SK-N-SH treated with all-trans-retinoic acid at 6 μM for 48 hours (cell line): ENCODE data around the gene FNDC3A.

Experiments used
- ATAC-seq: fragments of 200-7000 bp; cut with Tn5 transposase; 3 replicates; pipeline ENCODE4 v1.9.1; 2020; ENCODE audit warnings: mild to moderate bottlenecking, moderate library complexity
- ARNTL ChIP-seq: fragments of 450-650 bp; formaldehyde crosslinking; IDR thresholded peaks from 2 replicates; pipeline ENCODE4 v1.5.0; 2020; ENCODE audit warnings: low read depth, mild to moderate bottlenecking, moderate library complexity, borderline replicate concordance
- BACH2 ChIP-seq: fragments of 250-450 bp; sonication (Bioruptor Pico); IDR thresholded peaks from 2 replicates; pipeline ENCODE4 v1.9.0; 2021; ENCODE audit warnings: mild to moderate bottlenecking, borderline replicate concordance
- CSDC2 ChIP-seq: fragments of 250-450 bp; sonication (Bioruptor Pico); IDR thresholded peaks from 2 replicates; pipeline ENCODE4 v1.5.0; 2020; ENCODE audit warnings: mild to moderate bottlenecking, moderate library complexity
- CSRNP3 ChIP-seq: fragments of 250-450 bp; sonication (Bioruptor Pico); IDR thresholded peaks from 2 replicates; pipeline ENCODE4 v1.5.1; 2021; ENCODE audit warnings: mild to moderate bottlenecking, moderate library complexity
- ESRRG ChIP-seq: fragments of 250-450 bp; sonication (Bioruptor Pico); IDR thresholded peaks from 2 replicates; pipeline ENCODE4 v1.6.1; 2021; ENCODE audit warnings: mild to moderate bottlenecking
- GLIS3 ChIP-seq: fragments of 250-450 bp; sonication (Bioruptor Pico); IDR thresholded peaks from 2 replicates; pipeline ENCODE4 v1.5.0; 2020; ENCODE audit warnings: mild to moderate bottlenecking, moderate library complexity
- ISL1 ChIP-seq: fragments of 250-450 bp; sonication (Bioruptor Pico); IDR thresholded peaks from 2 replicates; pipeline ENCODE4 v2.1.2; 2022; ENCODE audit warnings: mild to moderate bottlenecking, moderate library complexity
- OSR1 ChIP-seq: fragments of 250-450 bp; sonication (Bioruptor Pico); IDR thresholded peaks from 2 replicates; pipeline ENCODE4 v1.8.0; 2022; ENCODE audit warnings: moderate library complexity, mild to moderate bottlenecking, inconsistent platforms
- PATZ1 ChIP-seq: fragments of 250-450 bp; sonication (Bioruptor Pico); IDR thresholded peaks from 2 replicates; pipeline ENCODE4 v1.8.0; 2020; ENCODE audit warnings: mild to moderate bottlenecking, moderate library complexity, borderline replicate concordance
- POU6F1 ChIP-seq: fragments of 250-450 bp; sonication (Bioruptor Pico); IDR thresholded peaks from 2 replicates; pipeline ENCODE4 v1.8.0; 2021; ENCODE audit warnings: low read depth, mild to moderate bottlenecking, moderate library complexity, borderline replicate concordance
- PPARA ChIP-seq: fragments of 250-450 bp; sonication (Bioruptor Pico); IDR thresholded peaks from 2 replicates; pipeline ENCODE4 v1.5.0; 2020; ENCODE audit warnings: mild to moderate bottlenecking, borderline replicate concordance
- SNAI2 ChIP-seq: fragments of 250-450 bp; sonication (Bioruptor Pico); IDR thresholded peaks from 2 replicates; pipeline ENCODE4 v1.5.0; 2020; ENCODE audit warnings: mild to moderate bottlenecking, moderate library complexity
- TCF4 ChIP-seq: fragments of 250-450 bp; sonication (Bioruptor Pico); IDR thresholded peaks from 2 replicates; pipeline ENCODE4 v1.8.0; 2021; ENCODE audit warnings: mild to moderate bottlenecking, moderate library complexity, borderline replicate concordance
- TOX ChIP-seq: fragments of 250-450 bp; sonication (Bioruptor Pico); IDR thresholded peaks from 2 replicates; pipeline ENCODE4 v1.8.0; 2021; ENCODE audit warnings: mild to moderate bottlenecking, moderate library complexity, borderline replicate concordance
- ZC3H10 ChIP-seq: fragments of 250-450 bp; sonication (Bioruptor Pico); IDR thresholded peaks from 2 replicates; pipeline ENCODE4 v1.5.1; 2021; ENCODE audit warnings: mild to moderate bottlenecking, moderate library complexity
- ZFP3 ChIP-seq: fragments of 250-450 bp; sonication (Bioruptor Pico); IDR thresholded peaks from 2 replicates; pipeline ENCODE4 v1.5.0; 2020; ENCODE audit warnings: mild to moderate bottlenecking, moderate library complexity
- ZFP30 ChIP-seq: fragments of 450-650 bp; formaldehyde crosslinking; IDR thresholded peaks from 2 replicates; pipeline ENCODE4 v1.5.0; 2022; ENCODE audit warnings: mild to moderate bottlenecking, moderate library complexity
- ZNF565 ChIP-seq: fragments of 450-650 bp; formaldehyde crosslinking; conservative IDR thresholded peaks from 2 replicates; pipeline ENCODE4 v1.5.0; 2020; ENCODE audit warnings: low read depth, mild to moderate bottlenecking, moderate library complexity
- ZNF8 ChIP-seq: fragments of 450-650 bp; formaldehyde crosslinking; IDR thresholded peaks from 2 replicates; pipeline ENCODE4 v1.5.0; 2020; ENCODE audit warnings: mild to moderate bottlenecking, moderate library complexity
- TF ChIP-seq, protein P1 (sequence below): fragments of 250-450 bp; sonication (Bioruptor Pico); IDR thresholded peaks from 2 replicates; pipeline ENCODE4 v1.5.0; 2020; ENCODE audit warnings: mild to moderate bottlenecking, moderate library complexity
- TF ChIP-seq, protein P2 (sequence below): fragments of 250-450 bp; sonication (Bioruptor Pico); IDR thresholded peaks from 2 replicates; pipeline ENCODE4 v1.5.1; 2020; ENCODE audit warnings: low read depth, mild to moderate bottlenecking, moderate library complexity

The FNDC3A gene

DNA sequence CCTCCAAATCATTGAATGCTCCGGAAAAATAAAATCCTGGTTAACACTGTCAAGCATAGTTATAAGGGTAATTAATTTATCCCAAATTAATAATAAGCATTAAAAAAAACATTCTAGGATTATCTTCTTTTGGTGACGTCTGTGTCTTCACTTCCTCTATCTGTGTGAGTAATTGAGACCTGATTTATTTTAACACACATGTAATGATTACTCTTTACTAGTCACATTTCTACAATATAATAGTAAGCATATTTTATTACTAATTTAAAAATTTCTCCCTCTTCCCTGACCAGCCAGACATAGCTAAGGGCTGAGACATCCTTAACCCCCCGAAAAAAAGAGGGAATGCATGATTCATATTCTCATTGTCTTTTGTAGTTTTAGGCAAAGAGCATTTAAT, 2.3 kb downstream of the FNDC3A start (continued):
- no peak for TF ChIP-seq POU6F1

GRCh38 chr13:48978942-48979601, 3.4 kb downstream of the FNDC3A start:
- TF ChIP-seq PATZ1 (CRISPR knock-in tag) = no peak
- no peak for TF ChIP-seq PPARA (CRISPR knock-in tag)
- TF ChIP-seq ZNF565 (CRISPR knock-in tag) = no peak
- TF ChIP-seq ZFP30 (CRISPR knock-in tag) = no peak
- no peak for TF ChIP-seq POU6F1
- TF ChIP-seq BACH2 (CRISPR knock-in tag) = no peak
- no peak for TF ChIP-seq ISL1 (CRISPR knock-in tag)
- TF ChIP-seq ZC3H10 (CRISPR knock-in tag) = no peak
- TF ChIP-seq ZFP3 = no peak
- TF ChIP-seq SNAI2 (CRISPR knock-in tag) = no peak
- TF ChIP-seq ARNTL (CRISPR knock-in tag) = no peak
- TF ChIP-seq, protein P1, sequence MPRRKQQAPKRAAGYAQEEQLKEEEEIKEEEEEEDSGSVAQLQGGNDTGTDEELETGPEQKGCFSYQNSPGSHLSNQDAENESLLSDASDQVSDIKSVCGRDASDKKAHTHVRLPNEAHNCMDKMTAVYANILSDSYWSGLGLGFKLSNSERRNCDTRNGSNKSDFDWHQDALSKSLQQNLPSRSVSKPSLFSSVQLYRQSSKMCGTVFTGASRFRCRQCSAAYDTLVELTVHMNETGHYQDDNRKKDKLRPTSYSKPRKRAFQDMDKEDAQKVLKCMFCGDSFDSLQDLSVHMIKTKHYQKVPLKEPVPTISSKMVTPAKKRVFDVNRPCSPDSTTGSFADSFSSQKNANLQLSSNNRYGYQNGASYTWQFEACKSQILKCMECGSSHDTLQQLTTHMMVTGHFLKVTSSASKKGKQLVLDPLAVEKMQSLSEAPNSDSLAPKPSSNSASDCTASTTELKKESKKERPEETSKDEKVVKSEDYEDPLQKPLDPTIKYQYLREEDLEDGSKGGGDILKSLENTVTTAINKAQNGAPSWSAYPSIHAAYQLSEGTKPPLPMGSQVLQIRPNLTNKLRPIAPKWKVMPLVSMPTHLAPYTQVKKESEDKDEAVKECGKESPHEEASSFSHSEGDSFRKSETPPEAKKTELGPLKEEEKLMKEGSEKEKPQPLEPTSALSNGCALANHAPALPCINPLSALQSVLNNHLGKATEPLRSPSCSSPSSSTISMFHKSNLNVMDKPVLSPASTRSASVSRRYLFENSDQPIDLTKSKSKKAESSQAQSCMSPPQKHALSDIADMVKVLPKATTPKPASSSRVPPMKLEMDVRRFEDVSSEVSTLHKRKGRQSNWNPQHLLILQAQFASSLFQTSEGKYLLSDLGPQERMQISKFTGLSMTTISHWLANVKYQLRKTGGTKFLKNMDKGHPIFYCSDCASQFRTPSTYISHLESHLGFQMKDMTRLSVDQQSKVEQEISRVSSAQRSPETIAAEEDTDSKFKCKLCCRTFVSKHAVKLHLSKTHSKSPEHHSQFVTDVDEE = no peak
- no peak for TF ChIP-seq TCF4 (CRISPR knock-in tag)
- no peak for TF ChIP-seq ZNF8
- no peak for TF ChIP-seq CSDC2 (CRISPR knock-in tag)
- no peak for TF ChIP-seq GLIS3 (CRISPR knock-in tag)
- no peak for TF ChIP-seq TOX (CRISPR knock-in tag)
- TF ChIP-seq OSR1 (CRISPR knock-in tag) = no peak
- TF ChIP-seq, all 23 proteins: peak for 0
- no peak for ATAC-seq

- no peak for ATAC-seq
- TF ChIP-seq ESRRG (no peak), CSRNP3 (CRISPR knock-in tag) (no peak), ZNF565 (CRISPR knock-in tag) (no peak), SNAI2 (CRISPR knock-in tag) (no peak), ARNTL (CRISPR knock-in tag) (no peak), BACH2 (CRISPR knock-in tag) (no peak), GLIS3 (CRISPR knock-in tag) (no peak)
- TF ChIP-seq, protein P2, sequence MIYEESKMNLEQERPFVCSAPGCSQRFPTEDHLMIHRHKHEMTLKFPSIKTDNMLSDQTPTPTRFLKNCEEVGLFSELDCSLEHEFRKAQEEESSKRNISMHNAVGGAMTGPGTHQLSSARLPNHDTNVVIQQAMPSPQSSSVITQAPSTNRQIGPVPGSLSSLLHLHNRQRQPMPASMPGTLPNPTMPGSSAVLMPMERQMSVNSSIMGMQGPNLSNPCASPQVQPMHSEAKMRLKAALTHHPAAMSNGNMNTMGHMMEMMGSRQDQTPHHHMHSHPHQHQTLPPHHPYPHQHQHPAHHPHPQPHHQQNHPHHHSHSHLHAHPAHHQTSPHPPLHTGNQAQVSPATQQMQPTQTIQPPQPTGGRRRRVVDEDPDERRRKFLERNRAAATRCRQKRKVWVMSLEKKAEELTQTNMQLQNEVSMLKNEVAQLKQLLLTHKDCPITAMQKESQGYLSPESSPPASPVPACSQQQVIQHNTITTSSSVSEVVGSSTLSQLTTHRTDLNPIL = no peak
Measured at GRCh38 chr13:48979892-48980291, 4.2 kb downstream of the FNDC3A start.
